Neural progenitor cell (in vitro differentiated cells): ENCODE measurements around the gene DPYD. TPM values are rescaled to one million over a fixed set of nuclear protein-coding genes. Genes with fewer than 3 reads are reported as not detected.

ENCODE experiments used
- DNase-seq: peaks from one replicate; pipeline ENCODE4 v3.0.0-alpha.2; 2016; ENCODE audit warnings: low spot score
- H2AFZ ChIP-seq: fragments of 200-600 bp; sonication (generic); replicated peaks from 2 replicates; pipeline ENCODE4 v1.6.1; 2016; ENCODE audit warnings: antibody characterized with exemption
- H3F3A ChIP-seq: fragments of 200-600 bp; sonication (generic); 2 replicates; pipeline ENCODE4 v1.6.1; 2016; ENCODE audit warnings: antibody characterized with exemption, low read depth
- H3K27ac ChIP-seq: fragments of 200-600 bp; sonication (generic); 2 replicates; pipeline ENCODE4 v1.5.1; 2016; ENCODE audit warnings: mild to moderate bottlenecking
- H3K27me3 ChIP-seq: fragments of 200-600 bp; sonication (generic); 2 replicates; pipeline ENCODE4 v1.6.1; 2016; ENCODE audit warnings: mild to moderate bottlenecking, moderate library complexity
- H3K36me3 ChIP-seq: fragments of 200-600 bp; sonication (generic); 2 replicates; pipeline ENCODE4 v1.5.1; 2016
- H3K4me1 ChIP-seq: fragments of 200-600 bp; sonication (generic); 2 replicates; pipeline ENCODE4 v1.6.1; 2016; ENCODE audit warnings: mixed run types
- H3K4me2 ChIP-seq: fragments of 200-600 bp; sonication (generic); 2 replicates; pipeline ENCODE4 v1.6.1; 2016
- H3K4me3 ChIP-seq: fragments of 200-600 bp; sonication (generic); 2 replicates; pipeline ENCODE4 v1.5.1; 2016
- H3K79me2 ChIP-seq: fragments of 200-600 bp; sonication (generic); 2 replicates; pipeline ENCODE4 v1.6.1; 2016; ENCODE audit warnings: low read depth
- H3K9ac ChIP-seq: fragments of 200-600 bp; sonication (generic); 2 replicates; pipeline ENCODE4 v1.6.1; 2016
- H3K9me3 ChIP-seq: fragments of 200-600 bp; sonication (generic); 2 replicates; pipeline ENCODE4 v1.5.1; 2016; ENCODE audit warnings: low read depth
- H4K20me1 ChIP-seq: fragments of 200-600 bp; sonication (generic); 2 replicates; pipeline ENCODE4 v1.6.1; 2016; ENCODE audit warnings: low read depth
- H3K27ac Mint-ChIP-seq: 3 replicates; pipeline ENCODE4 v1.8.0; 2021; ENCODE audit warnings: mixed read lengths
- H3K27me3 Mint-ChIP-seq: 2 replicates; pipeline ENCODE4 v1.8.0; 2022; ENCODE audit warnings: low read depth, mild to moderate bottlenecking, inconsistent platforms, moderate library complexity, mixed read lengths; ENCODE audit not compliant: insufficient read depth
- H3K36me3 Mint-ChIP-seq: 3 replicates; pipeline ENCODE4 v1.8.0; 2021; ENCODE audit warnings: mixed read lengths
- H3K4me1 Mint-ChIP-seq: 3 replicates; pipeline ENCODE4 v1.8.0; 2021; ENCODE audit warnings: mixed read lengths
- H3K4me3 Mint-ChIP-seq: 3 replicates; pipeline ENCODE4 v1.8.0; 2021; ENCODE audit warnings: mild to moderate bottlenecking, moderate library complexity, mixed read lengths
- H3K9me3 Mint-ChIP-seq: 3 replicates; pipeline ENCODE4 v1.8.0; 2020; ENCODE audit warnings: mixed read lengths
- CTCF ChIP-seq: fragments of 200-600 bp; sonication (generic); IDR thresholded peaks from 2 replicates; pipeline ENCODE4 v1.5.1; 2017; ENCODE audit warnings: antibody characterized with exemption, mild to moderate bottlenecking
- EZH2 ChIP-seq: fragments of 200-600 bp; sonication (generic); IDR thresholded peaks from 2 replicates; pipeline ENCODE4 v1.6.1; 2017; ENCODE audit warnings: antibody characterized with exemption, mild to moderate bottlenecking, moderate library complexity
- EZH2phosphoT487 ChIP-seq: fragments of 200-600 bp; sonication (generic); IDR thresholded peaks from 2 replicates; pipeline ENCODE4 v1.6.1; 2017; ENCODE audit warnings: antibody characterized with exemption
- total RNA-seq: library from RNA; depleted of rRNA; stranded (reverse); fragments of >200 nt; gene quantifications from 2 replicates; pipeline ENCODE4 v1.2.3, GENCODE V29; 2015; ENCODE audit warnings: low replicate concordance

Gene DPYD
- total RNA-seq, 1 donor from 2014 or later = 0.43 TPM

DNA sequence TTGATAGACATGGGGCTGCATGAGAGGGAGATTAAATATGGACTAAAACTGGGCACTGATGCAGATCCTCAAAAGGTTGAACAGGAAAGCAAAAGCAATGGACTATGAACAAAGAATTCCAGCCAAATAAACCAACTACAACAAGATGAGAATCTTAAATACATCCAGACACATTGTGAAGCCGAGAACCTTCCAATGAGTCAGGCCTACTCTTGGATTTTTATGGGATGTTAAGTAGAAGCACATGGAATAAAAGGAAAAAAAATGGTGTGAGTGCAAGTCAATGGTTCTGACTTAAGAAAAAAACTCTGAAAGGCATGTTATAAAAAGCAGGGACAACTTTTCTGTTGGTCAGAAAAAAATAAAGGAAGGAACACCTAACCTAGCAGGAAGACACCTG is 227.2 kb downstream of the DPYD start:
- no peaks in the 10 kb centered on the region for H3F3A ChIP-seq
- no peaks in the 10 kb centered on the region for H3K36me3 ChIP-seq
- H3K4me3 ChIP-seq = no peak overlapping the region
- no peaks in the 10 kb centered on the region for H3K27me3 ChIP-seq
- TF ChIP-seq EZH2 = no peak
- no peak for TF ChIP-seq EZH2phosphoT487
- TF ChIP-seq CTCF = no peak
- no peak overlapping the region for H3K4me2 ChIP-seq
- Mint-ChIP-seq H3K4me3 (no peak overlapping the region), H3K9me3 (no peaks in the 10 kb centered on the region), H3K27me3 (peaks cover 3% of the 10 kb centered on the region), H3K27ac (no peak overlapping the region), H3K4me1 (peaks cover 2% of the 10 kb centered on the region), H3K36me3 (no peaks in the 10 kb centered on the region)
- no peak overlapping the region for H3K27ac ChIP-seq
- no peaks in the 10 kb centered on the region for H3K9me3 ChIP-seq
- no peak overlapping the region for H3K9ac ChIP-seq
- H3K4me1 ChIP-seq = no peaks in the 10 kb centered on the region
- no peak overlapping the region for H2AFZ ChIP-seq
- H4K20me1 ChIP-seq = no peaks in the 10 kb centered on the region
- DNase-seq = no peak
- no peaks in the 10 kb centered on the region for H3K79me2 ChIP-seq

DNA sequence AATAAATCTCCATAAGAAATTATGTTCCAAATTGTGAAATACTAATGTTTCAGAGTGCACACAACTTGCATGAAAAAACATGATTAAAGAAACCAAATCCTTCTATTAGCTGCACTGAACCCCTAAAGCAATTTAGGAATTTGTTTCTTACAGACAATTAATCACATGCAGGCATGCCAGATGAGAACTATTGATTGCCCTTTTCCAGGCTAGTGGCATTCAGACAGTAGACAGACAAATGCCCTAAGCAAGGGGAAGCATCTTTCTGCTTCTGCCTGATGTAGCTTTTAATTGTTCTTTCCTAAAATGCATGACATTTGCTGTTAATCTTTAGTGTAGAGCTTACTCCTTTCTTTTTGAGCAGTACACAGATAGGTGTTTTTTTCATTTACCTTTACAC is 229.5 kb downstream of the DPYD start:
- H3K9me3 ChIP-seq = no peaks in the 10 kb centered on the region
- no peaks in the 10 kb centered on the region for H3K36me3 ChIP-seq
- Mint-ChIP-seq H3K9me3 (peaks cover 3% of the 10 kb centered on the region), H3K27ac (no peak overlapping the region), H3K4me3 (no peak overlapping the region), H3K36me3 (peaks cover 4% of the 10 kb centered on the region), H3K27me3 (peaks cover 3% of the 10 kb centered on the region), H3K4me1 (peaks cover 2% of the 10 kb centered on the region)
- no peaks in the 10 kb centered on the region for H3K79me2 ChIP-seq
- H3K4me3 ChIP-seq = no peak overlapping the region
- H3F3A ChIP-seq = no peaks in the 10 kb centered on the region
- H3K4me1 ChIP-seq = no peaks in the 10 kb centered on the region
- no peak for TF ChIP-seq CTCF
- TF ChIP-seq EZH2 = no peak
- no peak for TF ChIP-seq EZH2phosphoT487
- no peak overlapping the region for H2AFZ ChIP-seq
- H3K27me3 ChIP-seq = no peaks in the 10 kb centered on the region
- H3K4me2 ChIP-seq = no peak overlapping the region
- DNase-seq = peak; percentile 18
- H3K9ac ChIP-seq = no peak overlapping the region
- H3K27ac ChIP-seq = no peak overlapping the region
- H4K20me1 ChIP-seq = no peaks in the 10 kb centered on the region

GRCh38 chr1:97685360-97685759 is 235.5 kb downstream of the DPYD start:
- no peaks in the 10 kb centered on the region for H3K79me2 ChIP-seq
- H3K27ac Mint-ChIP-seq = no peak overlapping the region
- peaks cover 6% of the 10 kb centered on the region for H3K27me3 Mint-ChIP-seq
- no peaks in the 10 kb centered on the region for H3K4me1 Mint-ChIP-seq
- H3K4me3 Mint-ChIP-seq = no peak overlapping the region
- H2AFZ ChIP-seq = no peak overlapping the region
- H3K9ac ChIP-seq = no peak overlapping the region
- no peaks in the 10 kb centered on the region for H3K36me3 ChIP-seq
- no peaks in the 10 kb centered on the region for H4K20me1 ChIP-seq
- H3K4me2 ChIP-seq = no peak overlapping the region
- peaks cover 4% of the 10 kb centered on the region for H3K36me3 Mint-ChIP-seq
- no peaks in the 10 kb centered on the region for H3K4me1 ChIP-seq
- H3K4me3 ChIP-seq = no peak overlapping the region
- H3K9me3 Mint-ChIP-seq = peaks cover 12% of the 10 kb centered on the region
- no peaks in the 10 kb centered on the region for H3K9me3 ChIP-seq
- TF ChIP-seq CTCF = no peak
- TF ChIP-seq EZH2 = no peak
- TF ChIP-seq EZH2phosphoT487 = no peak
- DNase-seq = no peak
- no peaks in the 10 kb centered on the region for H3K27me3 ChIP-seq
- H3F3A ChIP-seq = no peaks in the 10 kb centered on the region
- H3K27ac ChIP-seq = no peak overlapping the region

DNA sequence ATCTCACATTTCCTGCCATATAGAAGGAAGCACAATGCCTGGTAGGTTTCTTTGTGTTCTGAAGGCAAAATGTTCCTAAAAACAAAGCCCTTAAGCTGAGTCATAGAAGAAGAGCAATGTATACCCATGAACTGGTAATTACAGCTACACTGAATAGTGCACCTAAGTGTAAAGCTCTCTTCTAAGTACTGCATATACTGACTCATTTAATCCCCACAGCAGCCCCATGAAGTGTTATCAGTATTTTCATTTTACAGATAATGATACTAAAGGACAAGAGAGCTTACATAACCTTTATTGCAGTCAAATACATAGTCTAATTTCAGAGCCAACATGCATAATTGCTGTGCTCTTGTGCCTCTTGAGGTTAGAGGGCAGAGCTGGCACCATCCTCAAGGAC is 239.9 kb downstream of the DPYD start:
- H3K4me2 ChIP-seq = no peak overlapping the region
- no peaks in the 10 kb centered on the region for H3K27me3 ChIP-seq
- no peak for TF ChIP-seq CTCF
- H2AFZ ChIP-seq = no peak overlapping the region
- no peak for DNase-seq
- H3K27ac ChIP-seq = no peak overlapping the region
- H3K9me3 ChIP-seq = no peaks in the 10 kb centered on the region
- H3K4me1 ChIP-seq = no peaks in the 10 kb centered on the region
- H3K36me3 Mint-ChIP-seq = no peaks in the 10 kb centered on the region
- H3K9me3 Mint-ChIP-seq = peaks cover 7% of the 10 kb centered on the region
- H3K27ac Mint-ChIP-seq = no peak overlapping the region
- H4K20me1 ChIP-seq = no peaks in the 10 kb centered on the region
- H3K9ac ChIP-seq = no peak overlapping the region
- no peak overlapping the region for H3K4me3 ChIP-seq
- no peaks in the 10 kb centered on the region for H3K36me3 ChIP-seq
- H3K27me3 Mint-ChIP-seq = peaks cover 4% of the 10 kb centered on the region
- no peaks in the 10 kb centered on the region for H3K79me2 ChIP-seq
- H3F3A ChIP-seq = no peaks in the 10 kb centered on the region
- no peaks in the 10 kb centered on the region for H3K4me1 Mint-ChIP-seq
- no peak overlapping the region for H3K4me3 Mint-ChIP-seq
